ENCODE measurements around the gene ETFA. TPM values are rescaled to one million over a fixed set of nuclear protein-coding genes. Genes with fewer than 3 reads are reported as not detected.

The ETFA gene
- total RNA-seq, 1 donor from 2014 or later = 123 TPM

DNA sequence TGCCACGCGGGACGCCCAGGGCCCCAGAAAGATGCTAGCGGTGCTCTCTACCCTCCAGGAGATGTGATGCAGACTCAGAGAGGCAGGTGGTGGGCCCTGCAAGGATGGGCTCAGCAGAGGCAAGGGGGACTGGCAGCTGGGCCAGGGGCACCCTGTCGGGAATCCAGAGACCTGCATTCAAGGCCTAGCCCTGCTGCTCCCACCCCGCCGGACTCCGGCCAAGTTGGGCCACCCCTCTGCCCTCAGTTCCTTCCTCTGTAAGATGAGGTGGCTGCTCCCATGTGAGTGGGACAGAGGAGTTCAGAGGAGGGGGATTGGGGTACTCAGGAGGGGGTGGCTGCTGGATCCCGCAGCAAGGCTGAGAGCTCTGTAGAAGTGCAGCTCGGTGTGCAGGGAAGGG is 135.2 kb downstream of the ETFA start:
- no peak for DNase-seq (ENCODE audit: low spot score)

DNA sequence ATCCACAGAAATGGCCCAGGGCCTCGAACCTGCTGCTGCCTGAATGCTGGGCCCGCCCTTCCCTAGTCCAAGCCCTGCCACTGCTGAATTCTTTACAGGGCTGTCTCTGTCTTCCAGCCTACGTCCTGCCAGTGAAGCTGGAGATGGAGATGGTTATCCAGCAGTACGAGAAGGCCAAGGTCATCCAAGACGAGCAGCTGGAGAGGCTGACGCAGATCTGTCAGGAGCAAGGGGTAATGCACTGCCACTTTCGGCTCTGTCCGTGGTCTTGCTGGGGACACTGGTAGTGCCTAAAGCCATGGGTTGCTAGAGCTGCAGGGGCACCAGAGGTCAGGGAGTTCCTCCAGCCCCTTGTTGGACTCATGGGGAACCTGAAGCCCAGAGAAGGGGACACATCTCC is 135.8 kb downstream of the ETFA start:
- no peak for DNase-seq (ENCODE audit: low spot score)

DNA sequence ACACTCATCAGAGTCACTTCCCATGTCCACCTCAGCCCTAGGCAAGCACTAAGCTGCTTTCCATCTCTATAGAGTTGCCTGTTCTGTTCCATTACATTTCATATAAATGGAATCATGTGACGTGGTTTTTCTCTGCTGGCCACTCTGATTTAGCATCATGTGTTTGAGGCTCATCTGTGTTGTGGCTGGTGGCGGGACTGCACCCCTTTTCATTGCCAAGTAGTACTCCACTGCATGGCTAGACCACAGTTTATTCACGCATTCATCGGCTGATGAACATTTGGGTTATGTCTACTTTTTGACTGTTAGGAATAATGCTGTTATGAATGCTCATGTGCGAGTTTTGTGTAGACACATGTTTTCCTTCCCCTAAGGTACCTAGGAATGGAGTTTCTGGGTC is 136.6 kb downstream of the ETFA start:
- DNase-seq (ENCODE audit: low spot score) = no peak

DNA sequence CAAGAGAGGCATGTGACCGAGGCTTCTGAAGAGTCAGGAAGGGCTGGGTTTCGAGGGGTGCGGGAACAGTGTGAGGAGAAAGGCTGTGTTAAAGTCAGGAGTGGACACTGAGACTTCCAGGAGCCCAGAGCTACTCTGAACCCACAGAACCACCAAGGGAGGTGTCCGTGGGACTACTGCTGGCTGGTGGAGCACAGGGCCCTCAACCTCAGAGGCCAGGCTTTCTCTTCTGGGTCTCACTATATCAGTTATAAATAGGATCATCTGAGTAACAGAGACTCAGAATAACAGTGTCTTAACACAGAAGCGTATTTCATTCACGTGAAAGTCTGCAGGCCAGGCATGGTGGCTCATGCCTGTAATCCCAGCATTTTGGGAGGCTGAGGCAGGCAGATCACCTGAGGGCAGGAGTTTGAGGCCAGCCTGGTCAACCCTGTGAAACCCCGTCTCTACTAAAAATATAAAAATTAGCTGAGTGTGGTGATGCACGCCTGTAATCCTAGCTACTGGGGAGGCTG is 137.9 kb downstream of the ETFA start:
- DNase-seq (ENCODE audit: low spot score) = no peak

DNA sequence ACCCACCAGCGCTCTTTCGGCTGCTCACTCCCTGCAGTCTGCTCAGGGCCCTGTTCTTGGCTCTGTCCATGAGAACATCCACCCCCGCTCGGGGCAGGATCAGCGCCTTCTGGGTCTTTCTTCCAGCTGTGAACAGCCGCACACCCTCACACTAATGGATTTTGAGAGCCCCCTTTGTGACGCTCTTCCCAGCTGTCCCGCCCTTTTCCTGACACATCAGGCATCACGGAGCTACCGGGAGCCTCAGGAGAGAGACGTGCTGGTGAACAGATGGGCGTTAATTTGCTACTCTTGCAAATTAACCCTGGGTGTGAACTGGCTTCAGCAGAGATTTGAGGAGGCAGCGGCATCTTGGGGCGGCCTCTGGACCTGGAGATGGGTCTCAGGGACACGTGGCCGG is 138.5 kb downstream of the ETFA start:
- no peak for DNase-seq (ENCODE audit: low spot score)

DNA sequence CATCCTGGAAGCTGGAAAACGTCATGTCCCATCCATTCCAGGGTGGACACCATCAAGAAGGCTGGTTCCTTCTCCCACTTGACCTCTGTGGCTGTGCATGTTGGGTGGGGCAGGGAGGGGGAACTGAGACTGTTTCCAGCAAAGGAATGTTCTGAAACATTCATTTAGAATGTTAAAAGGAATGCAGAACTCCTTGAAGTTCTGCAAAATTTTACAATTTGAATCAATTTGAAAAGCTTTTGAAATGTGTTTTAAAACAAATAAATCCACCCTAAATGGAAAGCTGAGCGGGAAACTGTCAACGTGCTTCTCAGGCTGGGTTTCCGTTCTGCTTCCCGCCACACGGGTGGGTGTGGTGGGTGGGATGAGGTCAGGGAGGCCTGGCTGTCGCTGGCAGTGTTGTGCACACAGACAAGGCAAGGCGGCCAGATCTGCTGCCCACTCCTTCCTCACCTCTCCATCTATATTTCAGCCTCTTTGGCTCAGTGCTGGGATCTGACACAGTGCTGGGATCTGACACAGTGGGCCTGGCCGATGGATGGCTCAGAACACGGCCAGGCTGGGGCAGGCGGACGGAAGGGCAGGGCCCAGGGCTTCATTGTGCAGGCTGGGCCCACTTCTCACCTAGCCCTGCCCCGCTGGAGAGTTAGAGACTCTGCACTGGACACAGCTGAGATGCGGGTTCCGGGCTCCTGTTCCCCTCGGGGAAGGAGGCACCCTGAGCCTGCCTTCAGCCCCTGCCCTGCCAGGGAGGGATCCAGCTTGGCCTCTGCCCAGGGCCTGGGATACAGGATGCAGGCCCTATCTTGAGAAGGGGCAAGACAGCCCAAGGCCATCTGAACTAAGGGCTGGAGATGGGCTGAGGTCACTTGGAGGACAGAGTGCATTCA is 141.1 kb downstream of the ETFA start:
- no peak for DNase-seq (ENCODE audit: low spot score)

DNA sequence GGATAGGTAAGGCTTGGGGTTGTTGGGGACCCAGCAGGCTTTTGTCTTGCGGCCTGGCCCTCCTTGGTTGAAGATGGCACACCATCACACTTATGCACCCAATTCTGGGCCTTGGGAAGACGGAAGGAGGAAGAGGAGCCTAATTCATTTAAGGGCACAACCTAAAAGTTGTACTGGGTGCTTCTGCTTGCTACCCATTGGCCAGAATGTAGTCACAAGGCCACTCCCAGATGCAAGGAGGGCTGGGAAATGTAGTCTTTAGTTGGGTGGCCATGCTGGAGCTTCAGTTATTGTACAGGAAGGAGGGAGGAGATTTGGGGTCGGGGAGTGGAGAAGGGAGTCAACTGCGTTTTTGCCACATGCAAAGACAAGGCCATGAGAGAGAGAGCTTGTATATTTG is 142.3 kb downstream of the ETFA start:
- DNase-seq (ENCODE audit: low spot score) = no peak

DNA sequence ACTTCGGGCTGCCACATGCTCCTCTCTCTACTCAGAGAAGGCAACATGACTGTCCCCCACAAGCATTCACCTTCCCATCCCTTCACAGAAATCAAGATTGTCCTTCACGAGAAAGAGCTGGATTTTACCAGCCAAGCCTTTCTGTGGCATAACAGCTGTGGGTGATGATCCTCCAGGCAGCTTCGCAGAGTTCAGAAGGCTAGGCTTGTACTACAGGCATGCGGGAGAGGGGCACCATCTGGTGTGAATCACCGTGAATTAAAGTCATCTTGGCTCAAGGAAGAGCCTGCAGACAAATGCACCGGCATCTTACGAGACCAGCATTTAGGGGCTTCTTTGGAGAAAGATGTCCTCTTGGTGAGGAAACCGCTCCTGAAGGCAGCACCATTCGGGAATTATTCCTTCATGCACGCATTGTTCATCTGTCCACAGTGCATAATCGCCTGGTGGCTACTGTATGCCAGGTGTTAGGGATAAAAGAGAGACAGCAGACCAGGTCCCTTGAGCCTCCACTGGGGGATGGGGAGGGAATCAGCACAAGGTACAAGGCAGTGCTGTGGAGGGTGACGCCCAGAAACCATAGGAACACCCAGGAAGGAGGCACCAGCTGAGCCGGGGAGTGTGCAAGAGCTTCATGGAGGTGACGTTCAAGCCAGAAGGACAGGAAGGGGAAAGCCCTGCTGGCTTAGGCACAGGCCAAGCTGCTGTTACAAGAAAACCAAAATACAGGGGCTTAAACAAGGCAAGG is 142.9 kb downstream of the ETFA start:
- DNase-seq (ENCODE audit: low spot score) = no peak

DNA sequence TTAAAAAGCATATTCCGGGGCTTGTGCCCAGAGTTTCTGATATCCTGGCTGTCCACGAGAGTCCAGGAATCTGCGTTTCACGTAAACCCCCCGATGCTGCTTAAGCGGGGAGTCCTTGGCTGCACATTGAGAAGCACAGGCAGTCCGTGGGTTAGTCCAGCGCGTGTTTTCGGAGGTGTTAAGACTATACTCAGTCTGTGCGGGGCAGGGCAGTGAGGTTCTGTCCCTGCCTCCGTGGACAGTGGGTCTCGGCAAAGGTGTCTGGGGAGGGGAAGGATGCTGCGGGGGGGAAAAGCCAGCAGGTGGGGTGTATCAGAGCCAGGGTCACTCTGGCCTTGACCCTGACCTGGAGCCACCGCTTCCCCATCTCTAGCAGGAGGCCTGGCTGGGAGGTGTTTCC is 145.3 kb downstream of the ETFA start:
- no peak for DNase-seq (ENCODE audit: low spot score)

Other genes starting within 250 kb of the ETFA start
- gene ISL2, start 25.3 kb upstream of the ETFA start, total RNA-seq = 0.62 TPM

Measured in ureter (tissue), 1 donor.